NCI-H2107 treated with DMSO at 0.1 percent for 48 hours (cell line): Measurements from ENCODE around the gene LRRC71.
"Not testable (repeated sequence)": the region's sequence is repeated elsewhere in the genome, so short reads cannot be mapped to it uniquely, and the experiment has no call there.

Source experiments
- DNase-seq: peaks from one replicate; lab custom pipeline; 2025; ENCODE audit not compliant: unreplicated experiment; lab: John Stamatoyannopoulos, UW

LRRC71 gene

GRCh38 chr1:156926695-156927094, 6.3 kb downstream of the LRRC71 start:
- DNase-seq, result not testable (repeated sequence)

GRCh38 chr1:156927215-156928042, 7.0 kb downstream of the LRRC71 start:
- DNase-seq, result peak; percentile 20

DNA sequence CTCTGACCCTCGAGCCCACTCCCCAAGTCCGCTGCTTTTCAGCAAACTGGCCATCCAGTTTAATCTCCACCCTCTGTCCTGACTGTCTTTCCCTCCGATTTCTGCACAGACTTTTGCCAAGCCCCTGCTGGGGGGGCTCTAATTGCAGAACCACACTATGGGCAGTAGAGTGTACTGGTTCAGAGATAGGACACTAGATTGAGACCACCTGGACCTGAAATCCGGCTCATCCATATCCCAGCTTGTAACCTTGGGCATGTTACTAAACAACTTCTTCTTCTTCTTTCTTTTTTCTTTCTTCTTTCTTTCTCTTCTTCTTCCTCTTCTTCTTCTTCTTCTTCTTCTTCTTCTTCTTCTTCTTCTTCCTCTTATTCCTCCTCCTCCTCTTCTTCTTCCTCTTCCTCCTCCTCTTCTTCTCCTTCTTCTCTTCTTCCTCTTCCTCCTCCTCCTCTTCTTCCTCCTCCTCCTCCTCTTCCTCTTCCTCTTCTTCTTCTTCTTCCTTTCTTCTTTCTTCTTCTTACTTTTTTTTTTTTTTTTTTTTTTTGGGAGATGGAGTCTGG, 7.7 kb downstream of the LRRC71 start:
- no peak for DNase-seq

GRCh38 chr1:156929596-156930238, 9.3 kb downstream of the LRRC71 start:
- no peak for DNase-seq

DNA sequence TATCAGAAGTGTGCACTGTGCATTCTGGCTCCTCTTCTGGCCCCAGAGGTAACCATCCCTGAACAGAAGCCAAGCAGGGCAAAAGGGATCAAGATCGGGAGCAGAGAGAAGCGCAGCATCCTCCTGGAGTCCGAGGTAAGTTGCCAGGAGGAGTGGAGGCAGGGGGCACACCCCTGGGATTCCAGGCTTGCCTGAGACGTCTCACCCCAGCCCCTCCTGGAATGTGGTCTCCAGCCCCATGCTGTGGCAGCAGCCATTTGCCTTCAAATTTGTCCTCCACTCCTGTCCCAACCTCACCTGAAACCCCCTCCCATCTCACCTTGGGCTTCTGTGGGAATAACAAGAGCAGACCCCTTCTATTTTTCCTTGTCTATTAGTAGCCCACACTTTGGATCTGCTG, 10.1 kb downstream of the LRRC71 start:
- no peak for DNase-seq

GRCh38 chr1:156931211-156931952, 10.9 kb downstream of the LRRC71 start:
- DNase-seq, result no peak

DNA sequence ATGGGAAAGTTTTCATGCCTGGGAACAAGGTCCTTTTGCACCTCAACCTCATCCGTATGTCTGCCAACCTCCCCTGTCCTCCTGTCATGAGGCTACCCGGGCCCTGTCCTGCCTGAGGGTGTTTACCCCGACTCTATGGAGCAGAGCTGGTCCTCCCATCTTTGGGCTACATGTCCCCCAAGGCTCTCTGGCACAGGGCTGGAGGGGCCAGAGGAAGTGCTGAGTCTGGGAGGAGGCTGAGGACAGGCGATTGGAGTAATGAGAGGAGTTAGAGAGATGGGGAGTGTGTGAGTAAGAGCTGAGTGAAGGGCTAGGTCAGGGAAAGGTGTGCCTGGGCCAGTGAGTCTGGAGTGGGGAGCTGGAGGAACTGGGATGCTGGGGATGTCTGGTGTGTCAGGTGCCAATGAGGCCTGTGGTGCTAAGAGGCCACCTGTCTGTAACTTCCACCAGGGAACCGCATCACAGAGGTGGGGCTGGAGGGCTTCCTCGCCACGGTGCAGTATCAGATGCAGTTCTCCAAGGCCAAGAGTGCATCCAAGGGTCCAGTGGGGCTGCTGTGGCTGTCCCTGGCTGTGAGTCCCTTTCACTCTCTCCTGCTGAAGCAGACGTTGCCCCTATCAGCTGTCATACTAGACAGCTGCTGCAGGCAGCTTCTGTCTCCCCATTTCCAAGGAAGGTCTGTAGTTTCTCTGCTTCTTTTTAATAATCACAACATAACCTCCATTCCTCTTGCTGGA, 11.7 kb downstream of the LRRC71 start:
- no peak for DNase-seq

DNA sequence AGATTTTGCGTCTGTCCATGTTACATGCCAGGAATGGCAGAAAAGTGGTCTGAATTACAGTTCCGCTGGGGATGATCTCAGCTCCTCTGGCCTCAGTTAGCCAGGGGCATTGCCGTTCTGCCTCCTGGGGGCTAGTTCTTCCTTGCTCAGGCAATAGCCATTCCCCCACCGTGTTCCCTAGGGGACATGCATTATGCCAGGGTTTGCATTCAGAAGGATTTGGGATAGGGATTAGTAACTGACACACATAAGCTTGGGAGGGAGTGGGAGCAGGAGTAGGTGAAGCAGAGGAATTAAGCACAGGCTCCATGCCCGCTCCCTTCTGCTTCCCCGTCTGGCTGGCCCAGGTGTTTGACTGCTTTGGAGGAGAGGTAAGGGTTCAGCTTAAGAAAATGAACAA, 12.7 kb downstream of the LRRC71 start:
- DNase-seq, result no peak

DNA sequence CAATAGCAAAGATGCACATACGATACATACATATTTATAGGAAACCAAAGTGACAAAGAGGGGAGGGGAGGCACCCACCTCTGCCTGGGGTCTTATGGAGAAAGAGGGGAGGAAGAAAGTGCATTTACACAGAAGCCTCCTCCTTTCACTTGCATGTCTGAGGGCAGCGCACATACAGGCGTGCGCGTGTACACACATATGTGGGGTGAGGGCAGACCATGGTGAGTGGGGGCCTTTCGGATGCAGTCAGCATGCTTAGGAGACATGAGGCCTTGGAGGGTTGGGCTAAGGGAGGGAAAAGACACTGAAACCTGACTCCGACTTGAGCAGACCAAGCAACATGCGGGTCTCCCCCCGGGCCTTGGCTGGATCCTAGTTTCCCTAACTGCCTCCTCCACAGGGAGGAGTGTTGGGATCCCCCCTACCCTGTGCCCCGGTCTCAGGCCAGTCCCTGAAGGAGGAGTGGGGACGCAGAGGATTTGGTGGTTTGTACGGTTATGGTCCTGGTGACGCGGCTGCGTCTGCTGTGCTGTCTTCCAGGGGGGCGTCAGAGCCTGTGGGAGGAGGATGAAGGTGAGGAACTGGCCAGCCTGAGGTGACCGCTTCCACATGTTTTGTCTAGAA, 15.2 kb downstream of the LRRC71 start:
- DNase-seq, result no peak

- no peak for DNase-seq
These were observed 15.8 kb downstream of the LRRC71 start for GRCh38 chr1:156936191-156936590.

GRCh38 chr1:156936721-156937220, 16.3 kb downstream of the LRRC71 start:
- DNase-seq, result no peak

DNA sequence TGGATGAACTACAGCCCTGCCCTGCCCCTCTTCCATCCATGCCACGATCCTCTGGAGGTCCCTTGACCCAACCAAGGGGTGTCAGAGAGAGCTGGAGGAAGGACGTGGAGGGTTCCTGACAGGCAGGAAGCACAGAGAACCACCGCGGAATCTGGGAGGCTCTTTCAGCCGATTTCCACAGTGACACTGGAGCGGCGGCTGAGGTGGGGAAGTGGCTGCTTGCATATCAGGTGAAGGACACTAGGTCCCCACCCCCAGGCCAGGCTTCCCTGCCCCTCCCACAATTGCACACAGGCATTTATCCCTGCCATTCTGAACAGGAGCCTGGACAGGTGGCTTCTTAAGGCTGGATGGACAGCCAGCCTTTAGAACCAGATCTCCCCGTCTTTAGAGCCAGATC, 17.5 kb downstream of the LRRC71 start:
- DNase-seq, result no peak

GRCh38 chr1:156938813-156939212, 18.4 kb downstream of the LRRC71 start:
- no peak for DNase-seq

- no peak for DNase-seq
These were observed 19.4 kb downstream of the LRRC71 start for GRCh38 chr1:156939786-156940334.

DNA sequence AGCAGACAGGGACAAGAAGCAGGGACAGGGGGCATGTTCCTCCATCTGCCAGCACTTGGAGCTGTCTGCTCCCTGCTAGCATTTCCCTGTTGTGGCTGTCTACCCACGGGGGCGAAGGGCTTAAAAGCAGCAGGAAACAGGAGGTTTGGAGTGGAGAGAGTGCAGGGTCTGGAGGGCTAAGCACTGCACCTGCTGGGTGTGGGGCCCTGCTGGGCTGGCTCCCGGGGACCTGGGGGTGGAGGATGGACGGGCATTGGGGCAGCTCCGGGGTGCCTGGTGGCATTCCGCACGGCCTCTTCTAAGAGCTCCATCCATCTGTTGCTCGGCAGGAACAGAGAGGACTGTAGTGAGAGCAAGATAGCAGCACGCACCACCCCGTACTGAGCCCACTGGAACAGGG, 21.2 kb downstream of the LRRC71 start:
- no peak for DNase-seq

- no peak for DNase-seq
These were observed 21.7 kb downstream of the LRRC71 start for GRCh38 chr1:156942176-156942575.

DNA sequence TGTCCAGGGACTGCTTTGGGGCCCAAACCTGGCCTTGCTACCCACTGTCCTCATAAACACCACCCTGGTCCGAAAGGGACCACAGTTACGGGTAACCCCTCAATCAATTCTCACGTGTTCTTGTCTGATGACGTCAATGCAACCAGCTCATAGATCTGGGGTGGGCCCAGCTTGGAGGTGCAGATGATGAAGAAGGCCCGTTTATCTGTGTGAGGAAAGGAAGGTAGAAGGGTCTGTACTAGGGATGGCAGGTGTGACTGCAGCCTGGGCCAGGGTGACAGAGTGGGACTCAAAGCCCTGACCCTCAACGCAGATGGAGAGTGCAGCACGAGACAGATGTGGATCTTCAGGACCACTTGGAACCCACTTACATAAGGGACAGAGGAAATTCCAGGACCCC, 22.1 kb downstream of the LRRC71 start:
- DNase-seq, result no peak

DNA sequence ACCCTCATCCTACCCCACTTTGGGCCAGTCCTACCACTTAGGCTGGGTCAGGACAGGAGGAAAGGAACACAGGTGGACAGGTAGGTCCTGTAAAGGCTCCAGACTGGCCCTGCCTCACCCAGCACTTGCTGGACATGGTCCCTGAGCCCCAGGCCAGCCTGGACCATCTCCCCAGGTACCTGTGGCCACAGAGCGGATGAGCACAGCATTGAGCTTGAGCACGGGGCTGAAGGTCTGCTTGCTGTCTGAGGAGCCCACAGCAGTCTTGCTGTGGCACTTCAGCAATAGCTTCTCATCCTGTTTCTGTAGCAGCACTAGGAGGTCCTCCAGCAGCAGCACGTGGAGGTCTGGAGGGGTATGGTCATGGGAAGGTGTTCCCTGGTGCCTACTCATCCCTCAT, 23.3 kb downstream of the LRRC71 start:
- DNase-seq, result no peak

DNA sequence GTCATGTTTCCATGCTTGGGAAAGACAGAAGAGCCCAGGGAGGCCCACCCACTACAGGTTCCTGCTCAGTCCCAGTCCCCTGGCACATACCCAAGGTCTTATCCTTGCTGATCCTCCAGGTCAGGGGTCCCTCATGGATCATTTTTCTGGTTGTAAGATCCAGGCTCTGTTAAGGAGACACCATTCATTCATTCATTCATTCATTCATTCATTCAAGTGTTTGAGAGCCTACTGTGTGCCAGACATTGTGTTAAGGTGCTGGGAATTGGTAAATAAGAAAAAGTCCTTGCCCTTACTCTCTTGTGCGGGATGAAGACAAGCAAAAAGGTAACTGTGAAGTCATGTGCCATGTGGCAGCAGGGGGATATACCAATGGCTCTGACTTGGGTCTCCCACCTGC, 23.8 kb downstream of the LRRC71 start:
- no peak for DNase-seq

GRCh38 chr1:156944848-156945247, 24.4 kb downstream of the LRRC71 start:
- no peak for DNase-seq
